Mesenchymal stem cell (in vitro differentiated cells and primary cell): Measurements from ENCODE around the gene PIAS3.
A peak's percentile ranks its signal among the peaks of the same experiment; 100 is the strongest.
"Not testable (repeated sequence)": the region's sequence is repeated elsewhere in the genome, so short reads cannot be mapped to it uniquely, and the experiment has no call there.

Experiments
- DNase-seq: peaks from one replicate; pipeline ENCODE4 v3.0.0-alpha.2; 2013
- H2AFZ ChIP-seq: one replicate; pipeline ENCODE4 v1.6.1; 2013; ENCODE audit warnings: low read depth, mild to moderate bottlenecking, control low read depth, inconsistent platforms, low read length, moderate library complexity
- H2AK5ac ChIP-seq: 2 replicates; pipeline ENCODE4 v1.6.1; 2013; ENCODE audit warnings: low read length, moderate library complexity, mild to moderate bottlenecking, inconsistent platforms; ENCODE audit not compliant: severe bottlenecking
- H2BK120ac ChIP-seq: one replicate; pipeline ENCODE4 v1.6.1; 2013; ENCODE audit warnings: low read depth, mild to moderate bottlenecking, inconsistent platforms, low read length, moderate library complexity
- H2BK12ac ChIP-seq, 2 experiments: one replicate each; pipeline ENCODE4 v1.6.1; 2013; ENCODE audit warnings: inconsistent platforms in 2 of 2, low read length in 2 of 2, mild to moderate bottlenecking in 2 of 2, moderate library complexity in 2 of 2, control low read depth in 1 of 2
- H2BK15ac ChIP-seq: one replicate; pipeline ENCODE4 v1.6.1; 2013; ENCODE audit warnings: mild to moderate bottlenecking, low read depth, inconsistent platforms; ENCODE audit not compliant: poor library complexity, severe bottlenecking
- H2BK5ac ChIP-seq: 2 replicates; pipeline ENCODE4 v1.6.1; 2013; ENCODE audit warnings: low read depth, mild to moderate bottlenecking, low read length, control low read depth, inconsistent platforms; ENCODE audit not compliant: poor library complexity, severe bottlenecking
- H3K14ac ChIP-seq, 2 experiments: one replicate each; pipeline ENCODE4 v1.6.1; 2013; ENCODE audit warnings: inconsistent platforms in 2 of 2, low read length in 2 of 2, control low read depth in 1 of 2, mild to moderate bottlenecking in 1 of 2, moderate library complexity in 1 of 2
- H3K18ac ChIP-seq, 2 experiments: one replicate each; pipeline ENCODE4 v1.6.1; 2013; ENCODE audit warnings: inconsistent platforms in 2 of 2, low read length in 2 of 2, control low read depth in 1 of 2, low read depth in 1 of 2, mild to moderate bottlenecking in 1 of 2
- H3K23ac ChIP-seq, 2 experiments: one replicate each; pipeline ENCODE4 v1.6.1; 2013; ENCODE audit warnings: inconsistent platforms in 2 of 2, low read length in 2 of 2, mild to moderate bottlenecking in 2 of 2, moderate library complexity in 2 of 2, control low read depth in 1 of 2
- H3K27ac ChIP-seq: 2 replicates; pipeline ENCODE4 v1.5.1; 2013; ENCODE audit warnings: mild to moderate bottlenecking, moderate library complexity, low read length, control low read depth, inconsistent platforms; ENCODE audit not compliant: poor library complexity, severe bottlenecking
- H3K27me3 ChIP-seq, 2 experiments: 2 replicates each; pipeline versions ENCODE4 v1.6.1 to v1.7.0; 2013; ENCODE audit warnings: low read length in 2 of 2, mild to moderate bottlenecking in 2 of 2, moderate library complexity in 2 of 2, control low read depth in 1 of 2, inconsistent platforms in 1 of 2; ENCODE audit not compliant: control insufficient read depth in 1 of 2, insufficient read depth in 1 of 2
- H3K36me3 ChIP-seq, 2 experiments: 2 replicates each; pipeline versions ENCODE4 v1.6.1 to v1.7.0; 2013; ENCODE audit warnings: low read length in 2 of 2, control low read depth in 1 of 2, inconsistent platforms in 1 of 2, low read depth in 1 of 2, mild to moderate bottlenecking in 1 of 2; ENCODE audit not compliant: insufficient read depth in 2 of 2, control insufficient read depth in 1 of 2
- H3K4ac ChIP-seq, 2 experiments: one replicate each; pipeline ENCODE4 v1.6.1; 2013; ENCODE audit warnings: inconsistent platforms in 2 of 2, low read length in 2 of 2, mild to moderate bottlenecking in 2 of 2, moderate library complexity in 2 of 2, control low read depth in 1 of 2, low read depth in 1 of 2
- H3K4me1 ChIP-seq: 2 replicates; pipeline ENCODE4 v1.6.1; 2013; ENCODE audit warnings: low read depth, low read length, control low read depth; ENCODE audit not compliant: control insufficient read depth, insufficient read depth
- H3K4me2 ChIP-seq: 2 replicates; pipeline ENCODE4 v1.6.1; 2013; ENCODE audit warnings: low read length, mild to moderate bottlenecking, inconsistent platforms; ENCODE audit not compliant: poor library complexity, severe bottlenecking
- H3K4me3 ChIP-seq, 2 experiments: 2 replicates each; pipeline versions ENCODE4 v1.5.1 to v1.7.0; 2013; ENCODE audit warnings: low read length in 2 of 2, mild to moderate bottlenecking in 2 of 2, control low read depth in 1 of 2, low read depth in 1 of 2; ENCODE audit not compliant: insufficient read depth in 1 of 2
- H3K79me1 ChIP-seq: replicated peaks from 2 replicates; pipeline ENCODE4 v1.6.1; 2013; ENCODE audit warnings: mild to moderate bottlenecking, control low read depth, low read length, inconsistent platforms; ENCODE audit not compliant: poor library complexity, severe bottlenecking
- H3K9ac ChIP-seq: 2 replicates; pipeline ENCODE4 v1.7.0; 2013; ENCODE audit warnings: mild to moderate bottlenecking, low read length, moderate library complexity
- H3K9me3 ChIP-seq: 2 replicates; pipeline ENCODE4 v1.7.0; 2013; ENCODE audit warnings: mild to moderate bottlenecking, low read length; ENCODE audit not compliant: control insufficient read depth
- H4K8ac ChIP-seq: one replicate; pipeline ENCODE4 v1.6.1; 2013; ENCODE audit warnings: inconsistent platforms, mild to moderate bottlenecking, low read length, moderate library complexity
- H4K91ac ChIP-seq: one replicate; pipeline ENCODE4 v1.6.1; 2013; ENCODE audit warnings: mild to moderate bottlenecking, low read length, inconsistent platforms
- WGBS: methylation state at CpG from one replicate; pipeline ENCODE4 v1.1.7; 2013; ENCODE audit warnings: mixed read lengths; 5-methylcytosine and 5-hydroxymethylcytosine counted together

Gene PIAS3

DNA sequence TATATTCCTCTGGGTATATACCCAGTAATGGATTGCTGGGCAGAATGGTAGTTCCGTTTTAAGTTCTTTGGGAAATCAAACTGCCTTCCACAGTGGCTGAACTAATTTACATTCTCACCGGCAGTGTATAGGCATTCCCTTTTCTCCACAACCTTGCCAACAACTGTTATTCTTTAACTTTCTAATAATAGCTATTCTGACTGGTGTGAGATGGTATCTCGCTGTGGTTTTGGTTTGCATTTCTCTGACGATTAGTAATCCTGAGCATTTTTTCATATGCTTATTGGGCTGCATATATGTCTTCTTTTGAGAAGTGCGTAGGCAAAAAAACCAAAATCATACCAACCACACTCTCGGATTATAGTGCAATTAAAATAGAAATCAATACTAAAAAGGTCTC lies 40.8 kb downstream of the PIAS3 start:
- not testable (repeated sequence) for H3K79me1 ChIP-seq, H2BK15ac ChIP-seq, H3K36me3 ChIP-seq, H3K4me1 ChIP-seq, H2AFZ ChIP-seq, H3K9ac ChIP-seq, H4K8ac ChIP-seq, H3K18ac ChIP-seq, H3K9me3 ChIP-seq, H2BK5ac ChIP-seq, H2BK120ac ChIP-seq, H3K4me2 ChIP-seq, H3K4me3 ChIP-seq, H2AK5ac ChIP-seq, H3K4ac ChIP-seq, H4K91ac ChIP-seq, H3K27me3 ChIP-seq, H2BK12ac ChIP-seq, H3K14ac ChIP-seq, H3K23ac ChIP-seq
- peak overlapping the region; percentile 80 for H3K27ac ChIP-seq
- WGBS = no CpG with 5 or more reads among the region's 6 CpGs
- DNase-seq = peak; percentile 72

DNA sequence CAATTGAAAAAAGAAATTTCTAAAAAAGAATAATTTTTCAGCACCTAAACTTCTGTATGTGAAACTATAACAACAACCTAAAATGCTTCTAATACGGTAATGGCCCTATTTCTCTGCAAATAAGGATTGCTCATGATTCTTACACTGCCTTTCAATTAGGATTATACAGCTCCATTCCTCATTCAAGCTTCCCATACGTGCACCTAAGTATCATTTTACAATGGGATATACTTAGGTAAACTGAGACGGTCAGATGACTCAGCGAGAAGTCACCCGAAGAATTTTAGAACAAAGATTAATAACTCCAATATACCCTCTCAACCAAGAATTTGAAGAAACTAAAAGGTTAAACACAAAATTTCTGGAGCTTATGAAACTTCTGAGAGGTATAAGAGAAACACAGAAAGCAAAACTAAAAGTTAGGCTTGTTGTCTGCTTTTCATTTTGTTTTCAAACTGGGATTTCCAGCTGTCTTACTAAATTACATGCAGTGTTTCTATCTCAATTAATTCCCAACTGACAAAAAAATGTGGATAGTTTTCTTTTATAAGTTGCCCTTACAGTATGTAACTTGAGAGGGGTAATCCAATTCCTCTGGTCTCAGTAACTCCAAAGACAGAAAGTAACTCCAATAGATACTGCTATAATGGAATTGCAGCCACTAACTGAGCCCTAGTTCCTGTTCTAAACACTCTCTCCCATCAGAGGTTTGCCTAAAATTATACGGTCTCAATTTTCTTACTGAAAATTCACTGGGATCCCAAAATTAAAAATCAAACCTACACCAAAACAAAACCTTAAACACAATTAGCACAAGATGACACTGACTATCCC lies 45.7 kb downstream of the PIAS3 start:
- not testable (repeated sequence) for H3K36me3 ChIP-seq, H2BK120ac ChIP-seq, H2BK5ac ChIP-seq, H2BK12ac ChIP-seq, H3K27me3 ChIP-seq, H3K23ac ChIP-seq, H3K4me3 ChIP-seq, H4K91ac ChIP-seq, H3K4me2 ChIP-seq, H4K8ac ChIP-seq, H2AK5ac ChIP-seq, H3K4ac ChIP-seq, H3K18ac ChIP-seq, H3K9ac ChIP-seq, H2BK15ac ChIP-seq, H3K4me1 ChIP-seq, DNase-seq, H3K9me3 ChIP-seq, H3K14ac ChIP-seq, H2AFZ ChIP-seq, H3K79me1 ChIP-seq
- peak overlapping the region; percentile 38 for H3K27ac ChIP-seq
- no CpG with 5 or more reads among the region's 6 CpGs for WGBS

DNA sequence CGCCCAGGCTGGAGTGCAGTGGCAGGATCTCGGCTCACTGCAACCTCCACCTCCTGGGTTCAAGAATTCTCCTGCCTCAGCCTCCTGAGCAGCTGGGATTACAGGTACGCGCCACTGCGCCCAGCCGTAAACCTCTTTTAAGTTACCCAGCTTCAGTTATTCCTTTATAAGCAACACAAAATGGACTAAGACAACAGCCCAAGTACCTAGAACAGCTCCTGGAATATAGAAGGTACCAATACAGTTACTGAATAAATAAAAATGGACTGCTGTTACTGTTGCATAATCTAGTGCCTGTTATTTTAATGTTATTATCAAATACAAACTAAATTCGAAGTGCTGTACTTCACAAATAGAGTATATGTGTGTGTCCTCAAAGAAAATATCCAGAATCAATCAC lies 52.0 kb downstream of the PIAS3 start:
- H3K36me3 ChIP-seq = no peaks in the 10 kb centered on the region
- H3K4ac ChIP-seq = no peak overlapping the region
- H3K9me3 ChIP-seq = no peaks in the 10 kb centered on the region
- H4K91ac ChIP-seq = no peak overlapping the region
- H2BK15ac ChIP-seq = no peak overlapping the region
- WGBS = 100% methylated on average over 6 of the region's 7 CpGs
- H3K4me3 ChIP-seq = no peak overlapping the region
- H3K4me2 ChIP-seq = no peak overlapping the region
- no peak overlapping the region for H3K18ac ChIP-seq
- no peak overlapping the region for H3K9ac ChIP-seq
- no peaks in the 10 kb centered on the region for H3K27me3 ChIP-seq
- H3K27ac ChIP-seq = no peak overlapping the region
- H2BK5ac ChIP-seq = no peak overlapping the region
- H3K14ac ChIP-seq = no peak overlapping the region
- no peak overlapping the region for H2BK12ac ChIP-seq
- no peak overlapping the region for H4K8ac ChIP-seq
- peaks cover 4% of the 10 kb centered on the region for H3K4me1 ChIP-seq
- no peak overlapping the region for H2AK5ac ChIP-seq
- no peaks in the 10 kb centered on the region for H3K79me1 ChIP-seq
- no peak for DNase-seq
- no peak overlapping the region for H2AFZ ChIP-seq
- H3K23ac ChIP-seq = no peak overlapping the region
- H2BK120ac ChIP-seq = no peak overlapping the region

DNA sequence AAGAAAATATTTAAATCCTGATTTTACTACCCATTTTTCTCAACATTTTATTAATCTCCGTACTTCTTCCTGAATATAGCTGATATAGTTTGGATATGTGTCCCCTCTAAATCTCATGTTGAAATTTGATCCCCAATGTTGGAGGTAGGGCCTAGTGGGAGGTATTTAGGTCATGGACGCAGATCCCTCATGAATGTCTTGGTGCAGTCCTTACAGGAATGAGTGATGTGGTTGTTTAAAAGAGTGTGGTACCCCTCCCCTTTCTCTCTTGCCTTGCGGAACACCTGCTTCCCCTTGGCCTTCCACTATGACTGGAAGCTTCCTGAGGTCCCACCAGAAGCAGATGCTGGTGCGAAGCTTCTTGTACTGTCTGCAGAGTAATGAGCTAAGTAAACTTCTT lies 52.5 kb downstream of the PIAS3 start:
- Histone ChIP-seq H4K8ac (no peak overlapping the region), H3K9me3 (no peaks in the 10 kb centered on the region), H2AK5ac (no peak overlapping the region), H3K4me3 (no peak overlapping the region), H3K14ac (no peak overlapping the region), H2BK15ac (no peak overlapping the region), H2BK5ac (no peak overlapping the region), H3K4me2 (no peak overlapping the region), H4K91ac (no peak overlapping the region), H2AFZ (no peak overlapping the region), H3K4me1 (peaks cover 4% of the 10 kb centered on the region), H3K27me3 (no peaks in the 10 kb centered on the region), H2BK120ac (no peak overlapping the region), H2BK12ac (no peak overlapping the region), H3K18ac (no peak overlapping the region), H3K27ac (no peak overlapping the region), H3K4ac (no peak overlapping the region), H3K36me3 (no peaks in the 10 kb centered on the region), H3K9ac (no peak overlapping the region), H3K23ac (no peak overlapping the region), H3K79me1 (no peaks in the 10 kb centered on the region)
- 100% methylated on average over 2 of the region's 4 CpGs for WGBS
- DNase-seq = no peak
